Osteoblast (primary cell): ENCODE results near the gene CPSF7. TPM values are rescaled to one million over a fixed set of nuclear protein-coding genes. Genes with fewer than 3 reads are reported as not detected.

Experiments used
- DNase-seq: peaks from one replicate; pipeline ENCODE4 v3.0.0; 2011; ENCODE audit warnings: low spot score, mixed read lengths; ENCODE audit not compliant: insufficient read length; ENCODE audit errors: missing footprints
- H2AFZ ChIP-seq: 2 replicates; pipeline ENCODE4 v1.6.0; 2011; ENCODE audit warnings: mild to moderate bottlenecking, low read length
- H3K27ac ChIP-seq: 2 replicates; pipeline ENCODE4 v1.5.1; 2011; ENCODE audit warnings: mild to moderate bottlenecking, low read depth, low read length, moderate library complexity
- H3K27me3 ChIP-seq: 2 replicates; pipeline ENCODE4 v1.6.0; 2012; ENCODE audit warnings: mild to moderate bottlenecking, control low read depth, inconsistent platforms, low read length, moderate library complexity; ENCODE audit not compliant: insufficient read depth
- H3K36me3 ChIP-seq: 2 replicates; pipeline ENCODE4 v1.5.1; 2011; ENCODE audit warnings: mild to moderate bottlenecking, low read length, control low read depth, moderate library complexity; ENCODE audit not compliant: insufficient read depth
- H3K4me1 ChIP-seq: 2 replicates; pipeline ENCODE4 v1.5.1; 2011; ENCODE audit warnings: mild to moderate bottlenecking, low read length, control low read depth, moderate library complexity; ENCODE audit not compliant: insufficient read depth
- H3K4me2 ChIP-seq: 2 replicates; pipeline ENCODE4 v1.6.0; 2011; ENCODE audit warnings: mild to moderate bottlenecking, low read length; ENCODE audit not compliant: insufficient read depth
- H3K4me3 ChIP-seq: fragments of 200-600 bp; sonication (generic); 3 replicates; pipeline ENCODE4 v1.5.1; 2012; ENCODE audit warnings: mild to moderate bottlenecking, low read length, inconsistent platforms; ENCODE audit not compliant: insufficient read depth
- H3K79me2 ChIP-seq: 2 replicates; pipeline ENCODE4 v1.6.0; 2012; ENCODE audit warnings: mild to moderate bottlenecking, low read length, control low read depth, inconsistent platforms; ENCODE audit not compliant: insufficient read depth
- H3K9me3 ChIP-seq: 2 replicates; pipeline ENCODE4 v1.5.1; 2011; ENCODE audit warnings: low read depth, low read length, control low read depth
- H4K20me1 ChIP-seq: 2 replicates; pipeline ENCODE4 v1.6.0; 2012; ENCODE audit warnings: mild to moderate bottlenecking, low read length, control low read depth; ENCODE audit not compliant: insufficient read depth
- total RNA-seq: library from RNA; depleted of rRNA; stranded (reverse); fragments of >200 nt; gene quantifications from 2 replicates; pipeline ENCODE4 v1.2.3, GENCODE V29; 2012
- TF ChIP-seq, protein P1 (sequence below): IDR thresholded peaks from 2 replicates; pipeline ENCODE4 v1.5.1; 2011; ENCODE audit warnings: mild to moderate bottlenecking, low read depth, low read length, moderate library complexity; ENCODE audit errors: extremely low read depth

The CPSF7 gene
- total RNA-seq, 1 donor, result 29.0 TPM

DNA sequence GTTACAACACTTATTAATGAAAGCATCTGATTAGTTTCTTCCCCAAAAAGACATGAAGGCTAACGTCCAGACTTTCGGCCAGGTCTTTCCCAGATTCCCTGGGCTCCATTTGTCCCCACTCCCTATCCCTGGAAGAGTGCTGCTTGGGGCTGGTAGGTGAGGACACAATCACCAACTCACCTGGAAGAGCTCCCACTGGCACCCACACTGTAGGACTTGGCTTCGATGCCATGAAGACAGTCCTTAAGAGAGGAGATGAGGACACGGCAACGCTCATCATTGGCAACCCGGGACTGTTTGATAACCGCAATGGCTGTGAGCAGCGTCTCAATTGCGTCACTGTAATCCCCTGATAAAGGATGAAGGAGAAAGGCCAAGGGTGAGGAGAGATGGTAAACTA lies 18.2 kb downstream of the CPSF7 start:
- peaks cover 4% of the 10 kb centered on the region for H4K20me1 ChIP-seq
- no peak overlapping the region for H3K4me3 ChIP-seq
- H3K79me2 ChIP-seq, result peaks cover 19% of the 10 kb centered on the region
- H3K4me2 ChIP-seq, result no peak overlapping the region
- peaks cover 92% of the 10 kb centered on the region for H3K36me3 ChIP-seq
- H3K9me3 ChIP-seq, result no peaks in the 10 kb centered on the region
- H2AFZ ChIP-seq, result no peak overlapping the region
- H3K27ac ChIP-seq, result peak overlapping the region; percentile 7
- H3K4me1 ChIP-seq, result peaks cover 12% of the 10 kb centered on the region
- TF ChIP-seq, protein P1, sequence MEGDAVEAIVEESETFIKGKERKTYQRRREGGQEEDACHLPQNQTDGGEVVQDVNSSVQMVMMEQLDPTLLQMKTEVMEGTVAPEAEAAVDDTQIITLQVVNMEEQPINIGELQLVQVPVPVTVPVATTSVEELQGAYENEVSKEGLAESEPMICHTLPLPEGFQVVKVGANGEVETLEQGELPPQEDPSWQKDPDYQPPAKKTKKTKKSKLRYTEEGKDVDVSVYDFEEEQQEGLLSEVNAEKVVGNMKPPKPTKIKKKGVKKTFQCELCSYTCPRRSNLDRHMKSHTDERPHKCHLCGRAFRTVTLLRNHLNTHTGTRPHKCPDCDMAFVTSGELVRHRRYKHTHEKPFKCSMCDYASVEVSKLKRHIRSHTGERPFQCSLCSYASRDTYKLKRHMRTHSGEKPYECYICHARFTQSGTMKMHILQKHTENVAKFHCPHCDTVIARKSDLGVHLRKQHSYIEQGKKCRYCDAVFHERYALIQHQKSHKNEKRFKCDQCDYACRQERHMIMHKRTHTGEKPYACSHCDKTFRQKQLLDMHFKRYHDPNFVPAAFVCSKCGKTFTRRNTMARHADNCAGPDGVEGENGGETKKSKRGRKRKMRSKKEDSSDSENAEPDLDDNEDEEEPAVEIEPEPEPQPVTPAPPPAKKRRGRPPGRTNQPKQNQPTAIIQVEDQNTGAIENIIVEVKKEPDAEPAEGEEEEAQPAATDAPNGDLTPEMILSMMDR, result no peak
- no peak for DNase-seq
- H3K27me3 ChIP-seq, result no peaks in the 10 kb centered on the region

DNA sequence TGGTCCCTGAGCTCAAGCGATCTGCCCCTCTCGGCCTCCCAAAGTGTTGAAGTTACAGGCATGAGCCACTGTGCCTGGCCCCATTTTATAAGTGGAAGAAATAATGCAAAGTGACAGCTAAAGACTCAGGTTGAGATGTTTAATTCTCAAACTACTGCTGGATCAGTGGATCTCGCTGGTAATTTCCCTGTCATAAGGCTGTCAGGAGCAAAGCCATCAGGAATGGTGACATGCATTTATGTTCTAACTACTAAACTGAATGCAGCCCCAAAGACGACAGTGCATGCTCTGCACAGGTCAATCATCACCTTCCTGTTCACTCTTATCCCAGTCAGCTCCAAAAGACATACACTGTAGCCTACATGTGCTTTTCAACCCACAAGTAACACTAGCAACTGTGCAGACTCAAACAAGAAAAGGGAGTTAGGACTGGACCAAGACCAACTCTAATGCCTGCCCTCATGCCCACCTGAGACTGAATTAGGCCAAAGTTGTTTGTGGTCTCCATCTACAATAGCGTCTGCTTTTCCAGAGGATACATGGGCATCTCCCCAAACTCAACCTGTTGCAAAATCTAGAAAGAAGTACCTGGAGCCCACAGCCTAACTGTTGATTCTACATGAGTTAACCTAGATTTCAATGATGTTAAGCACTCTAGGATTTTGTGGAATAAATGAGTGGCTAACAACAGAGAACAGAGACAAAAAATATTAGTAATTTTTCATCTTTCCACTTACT lies 22.6 kb downstream of the CPSF7 start:
- Histone ChIP-seq H2AFZ (no peak overlapping the region), H3K27ac (no peak overlapping the region), H3K4me1 (peaks cover 3% of the 10 kb centered on the region), H3K9me3 (no peaks in the 10 kb centered on the region), H3K4me3 (no peak overlapping the region), H3K4me2 (no peak overlapping the region), H3K36me3 (peaks cover 95% of the 10 kb centered on the region), H4K20me1 (peaks cover 8% of the 10 kb centered on the region), H3K79me2 (peaks cover 17% of the 10 kb centered on the region), H3K27me3 (no peaks in the 10 kb centered on the region)
- TF ChIP-seq, protein P1, result no peak
- no peak for DNase-seq

DNA sequence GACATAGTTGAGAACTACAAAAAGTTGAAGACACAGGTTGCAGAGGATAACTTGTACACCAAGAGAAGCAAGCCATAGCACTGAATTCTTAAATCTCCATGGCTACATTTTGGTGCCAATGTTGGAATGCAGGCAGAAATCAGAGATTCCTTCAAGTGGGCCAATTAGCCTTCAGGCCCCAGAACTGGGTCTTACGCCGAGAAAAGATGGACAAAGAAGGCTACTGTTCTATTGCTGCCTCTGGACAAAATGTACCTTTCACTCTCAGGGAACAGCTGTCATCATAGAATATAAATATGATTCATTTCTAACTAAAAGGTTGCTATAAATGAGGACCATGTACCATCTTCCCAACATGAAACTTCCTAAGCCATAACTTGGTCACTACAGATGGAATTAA lies 23.7 kb downstream of the CPSF7 start:
- Histone ChIP-seq H3K4me1 (peaks cover 3% of the 10 kb centered on the region), H3K9me3 (no peaks in the 10 kb centered on the region), H3K27me3 (no peaks in the 10 kb centered on the region), H3K27ac (no peak overlapping the region), H3K4me2 (no peak overlapping the region), H3K79me2 (peaks cover 12% of the 10 kb centered on the region), H2AFZ (no peak overlapping the region), H4K20me1 (peaks cover 8% of the 10 kb centered on the region), H3K36me3 (peaks cover 85% of the 10 kb centered on the region), H3K4me3 (no peak overlapping the region)
- TF ChIP-seq, protein P1, result no peak
- DNase-seq, result no peak

DNA sequence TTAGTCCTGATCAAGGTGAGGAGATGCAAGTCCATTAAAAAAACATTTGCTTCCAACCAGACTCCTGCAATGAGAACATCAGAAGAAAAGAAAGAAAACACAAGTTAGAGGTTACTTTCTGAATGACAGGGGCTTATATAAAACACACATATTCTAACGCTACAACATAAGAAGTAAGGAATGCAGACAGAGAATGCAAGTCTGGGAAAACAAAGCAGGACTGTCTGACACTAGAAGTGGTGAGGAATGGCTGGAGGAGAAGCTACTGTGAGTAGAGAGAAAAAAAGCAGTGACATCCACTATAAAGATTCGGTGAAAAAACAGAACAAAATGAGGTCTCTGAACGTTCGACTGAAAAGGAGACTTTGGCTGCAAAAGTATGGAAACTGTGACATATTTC lies 25.1 kb downstream of the CPSF7 start:
- no peak overlapping the region for H3K4me2 ChIP-seq
- H3K9me3 ChIP-seq, result no peaks in the 10 kb centered on the region
- no peak for DNase-seq
- H4K20me1 ChIP-seq, result peaks cover 8% of the 10 kb centered on the region
- H3K36me3 ChIP-seq, result peaks cover 72% of the 10 kb centered on the region
- no peak overlapping the region for H2AFZ ChIP-seq
- peaks cover 3% of the 10 kb centered on the region for H3K4me1 ChIP-seq
- H3K27me3 ChIP-seq, result no peaks in the 10 kb centered on the region
- TF ChIP-seq, protein P1, result no peak
- no peak overlapping the region for H3K4me3 ChIP-seq
- H3K27ac ChIP-seq, result no peak overlapping the region
- H3K79me2 ChIP-seq, result peaks cover 12% of the 10 kb centered on the region
